ENCODE measurements around the gene TBL1X.

DNA sequence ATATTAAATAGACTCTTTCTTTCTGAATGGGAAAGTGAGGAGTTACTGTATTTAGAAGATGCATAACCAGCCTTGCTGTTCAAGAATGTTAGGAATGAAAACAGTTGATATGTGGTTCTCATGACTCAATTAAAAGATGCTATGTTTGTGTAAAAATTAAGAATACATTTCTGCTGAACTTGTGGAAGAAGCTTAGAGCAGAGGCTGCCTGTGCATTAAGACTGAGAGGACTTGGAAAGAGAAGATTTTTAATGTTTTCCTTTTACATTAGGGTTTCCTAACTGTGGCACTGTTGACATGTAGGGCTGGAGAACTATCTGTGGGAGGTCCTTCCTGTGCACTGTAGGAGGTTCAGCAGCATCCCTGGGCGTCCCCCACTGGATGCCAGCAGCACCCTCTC lies 163.1 kb downstream of the TBL1X start:
- TF ChIP-seq, protein P1, sequence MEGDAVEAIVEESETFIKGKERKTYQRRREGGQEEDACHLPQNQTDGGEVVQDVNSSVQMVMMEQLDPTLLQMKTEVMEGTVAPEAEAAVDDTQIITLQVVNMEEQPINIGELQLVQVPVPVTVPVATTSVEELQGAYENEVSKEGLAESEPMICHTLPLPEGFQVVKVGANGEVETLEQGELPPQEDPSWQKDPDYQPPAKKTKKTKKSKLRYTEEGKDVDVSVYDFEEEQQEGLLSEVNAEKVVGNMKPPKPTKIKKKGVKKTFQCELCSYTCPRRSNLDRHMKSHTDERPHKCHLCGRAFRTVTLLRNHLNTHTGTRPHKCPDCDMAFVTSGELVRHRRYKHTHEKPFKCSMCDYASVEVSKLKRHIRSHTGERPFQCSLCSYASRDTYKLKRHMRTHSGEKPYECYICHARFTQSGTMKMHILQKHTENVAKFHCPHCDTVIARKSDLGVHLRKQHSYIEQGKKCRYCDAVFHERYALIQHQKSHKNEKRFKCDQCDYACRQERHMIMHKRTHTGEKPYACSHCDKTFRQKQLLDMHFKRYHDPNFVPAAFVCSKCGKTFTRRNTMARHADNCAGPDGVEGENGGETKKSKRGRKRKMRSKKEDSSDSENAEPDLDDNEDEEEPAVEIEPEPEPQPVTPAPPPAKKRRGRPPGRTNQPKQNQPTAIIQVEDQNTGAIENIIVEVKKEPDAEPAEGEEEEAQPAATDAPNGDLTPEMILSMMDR (conservative IDR thresholded peaks at IDR 0.05) = no peak
- no peak for TF ChIP-seq ZFX (IDR thresholded peaks at IDR 0.05)
